Fibroblast of lung (primary cell): ENCODE results near the gene B3GNT9. TPM values are rescaled to one million over a fixed set of nuclear protein-coding genes. Genes with fewer than 3 reads are reported as not detected.

Experiments
- DNase-seq, 2 donors: peaks; one replicate each; pipeline versions ENCODE4 v3.0.0 to v3.0.0-alpha.2; 2010; ENCODE audit warnings: low read depth in 2 of 2
- H2AFZ ChIP-seq: 2 replicates; pipeline ENCODE4 v1.5.1; 2012; ENCODE audit warnings: low read length, control low read depth, inconsistent platforms
- H3K27ac ChIP-seq: 2 replicates; pipeline ENCODE4 v1.5.1; 2011; ENCODE audit warnings: low read length, control low read depth; ENCODE audit not compliant: insufficient read depth
- H3K27me3 ChIP-seq: 2 replicates; pipeline ENCODE4 v1.5.1; 2011; ENCODE audit warnings: mild to moderate bottlenecking, low read length; ENCODE audit not compliant: control insufficient read depth, insufficient read depth
- H3K36me3 ChIP-seq: 2 replicates; pipeline ENCODE4 v1.5.1; 2011; ENCODE audit warnings: low read length; ENCODE audit not compliant: control insufficient read depth, insufficient read depth
- H3K4me1 ChIP-seq: 2 replicates; pipeline ENCODE4 v1.5.1; 2011; ENCODE audit warnings: low read length; ENCODE audit not compliant: control insufficient read depth, insufficient read depth; ENCODE audit errors: extremely low read depth
- H3K4me2 ChIP-seq: 2 replicates; pipeline ENCODE4 v1.5.1; 2011; ENCODE audit warnings: low read length, control low read depth; ENCODE audit not compliant: insufficient read depth; ENCODE audit errors: extremely low read depth
- H3K4me3 ChIP-seq, 4 experiments: fragments of 200-600 bp in 1 of 4; sonication (generic) in 1 of 4; replicated peaks in 1 of 4; 2 replicates each; pipeline ENCODE4 v1.5.1; 2011 to 2016; ENCODE audit warnings: low read length in 4 of 4, low read depth in 3 of 4, mild to moderate bottlenecking in 3 of 4, control low read depth in 2 of 4, inconsistent platforms in 1 of 4, mixed read lengths in 1 of 4; ENCODE audit not compliant: insufficient read depth in 1 of 4; ENCODE audit errors: control extremely low read depth in 1 of 4
- H3K79me2 ChIP-seq: 2 replicates; pipeline ENCODE4 v1.5.1; 2012; ENCODE audit warnings: mild to moderate bottlenecking, low read length, inconsistent platforms; ENCODE audit not compliant: control insufficient read depth, insufficient read depth
- H3K9ac ChIP-seq: 2 replicates; pipeline ENCODE4 v1.5.1; 2011; ENCODE audit warnings: mild to moderate bottlenecking, low read length, control low read depth; ENCODE audit not compliant: insufficient read depth
- H3K9me3 ChIP-seq: 2 replicates; pipeline ENCODE4 v1.5.1; 2012; ENCODE audit warnings: low read depth, low read length; ENCODE audit not compliant: control insufficient read depth, insufficient read depth
- H4K20me1 ChIP-seq: 2 replicates; pipeline ENCODE4 v1.5.1; 2011; ENCODE audit warnings: low read length; ENCODE audit not compliant: control insufficient read depth, insufficient read depth; ENCODE audit errors: extremely low read depth
- CTCF ChIP-seq, 2 donors: IDR thresholded peaks in 1 of 2; conservative IDR thresholded peaks in 1 of 2; 1 replicate in 1 of 2; 2 replicates in 1 of 2; pipeline ENCODE4 v1.5.1; 2011 to 2012; ENCODE audit warnings: low read length in 2 of 2, control low read depth in 1 of 2, inconsistent platforms in 1 of 2, low read depth in 1 of 2, mild to moderate bottlenecking in 1 of 2
- EZH2 ChIP-seq: IDR thresholded peaks from 2 replicates; pipeline ENCODE4 v1.5.1; 2012; ENCODE audit warnings: low read length, control low read depth, mild to moderate bottlenecking; ENCODE audit errors: missing control alignments
- polyA plus RNA-seq, 2 donors: library from polyadenylated mRNA; depleted of rRNA in 1 of 2; stranded (reverse) in 1 of 2; unstranded in 1 of 2; fragments of >200 nt; gene quantifications; 2 replicates each; pipeline ENCODE4 v1.2.1, GENCODE V29; 2011 to 2012; ENCODE audit warnings: missing spikeins in 1 of 2
- total RNA-seq: library from RNA; depleted of rRNA; stranded (reverse); fragments of >200 nt; gene quantifications from 2 replicates; pipeline ENCODE4 v1.2.1, GENCODE V29; 2014

B3GNT9 gene
- total and polyA plus RNA-seq, 2 donors (not counting 1 experiment from before 2014, with no cell fraction given): 29.6 to 34.7 TPM

GRCh38 chr16:67169011-67169451 is 18.2 kb upstream of the B3GNT9 start:
- no peaks in the 10 kb centered on the region for H3K79me2 ChIP-seq
- no peaks in the 10 kb centered on the region for H3K9me3 ChIP-seq
- no peaks in the 10 kb centered on the region for H3K27me3 ChIP-seq
- H3K9ac ChIP-seq: no peak overlapping the region
- peaks cover 15% of the 10 kb centered on the region for H3K4me1 ChIP-seq
- no peak overlapping the region for H2AFZ ChIP-seq
- no peaks in the 10 kb centered on the region for H4K20me1 ChIP-seq
- no peak overlapping the region for H3K4me2 ChIP-seq
- no peak for TF ChIP-seq EZH2
- no peak for TF ChIP-seq CTCF (conservative IDR thresholded peaks at IDR 0.05 in 1 of 2, IDR thresholded peaks at IDR 0.05 in 1 of 2; ENCODE audit: low read depth in 1 of 2, low read length in 2 of 2)
- no peak overlapping the region for H3K27ac ChIP-seq
- H3K36me3 ChIP-seq: no peaks in the 10 kb centered on the region
- H3K4me3 ChIP-seq: no peak overlapping the region
- DNase-seq: no peak

GRCh38 chr16:67167588-67167987 is 16.8 kb upstream of the B3GNT9 start:
- Histone ChIP-seq H3K9ac (no peak overlapping the region), H3K4me3 (no peak overlapping the region), H3K27ac (no peak overlapping the region), H3K9me3 (no peaks in the 10 kb centered on the region), H3K4me1 (peaks cover 16% of the 10 kb centered on the region), H4K20me1 (no peaks in the 10 kb centered on the region), H3K4me2 (no peak overlapping the region), H3K79me2 (no peaks in the 10 kb centered on the region), H3K36me3 (no peaks in the 10 kb centered on the region), H3K27me3 (no peaks in the 10 kb centered on the region), H2AFZ (no peak overlapping the region)
- TF ChIP-seq CTCF (conservative IDR thresholded peaks at IDR 0.05 in 1 of 2, IDR thresholded peaks at IDR 0.05 in 1 of 2; ENCODE audit: low read depth in 1 of 2, low read length in 2 of 2) (no peak), EZH2 (no peak)
- DNase-seq: no peak

DNA sequence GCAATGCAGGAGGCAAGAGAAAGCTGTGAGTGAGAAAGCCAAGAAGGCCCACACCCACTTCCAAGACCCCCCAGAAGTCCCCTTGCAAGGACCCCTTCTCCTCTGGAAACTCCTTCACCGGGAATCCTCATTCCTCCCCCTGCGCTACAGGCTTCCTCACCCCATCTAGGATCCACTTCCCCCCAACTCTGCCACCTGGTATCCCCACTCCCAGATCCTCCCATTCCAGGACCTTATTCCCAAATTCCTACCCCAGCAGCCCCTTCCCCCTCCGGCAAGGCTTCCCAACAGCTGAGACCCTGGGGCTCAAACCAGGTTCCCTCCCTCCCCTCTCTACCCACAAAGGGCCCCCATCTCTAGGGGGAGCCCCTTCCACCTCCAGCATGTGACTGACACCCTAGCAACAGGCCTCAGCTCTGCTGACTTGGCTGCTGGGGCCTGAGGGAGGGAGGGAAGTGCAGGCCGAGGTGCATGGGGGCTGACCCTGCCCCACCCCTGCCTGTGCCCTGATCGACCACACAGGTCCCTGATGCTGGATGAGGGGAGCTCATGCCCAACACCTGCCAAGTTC is 15.9 kb upstream of the B3GNT9 start:
- Histone ChIP-seq H3K27ac (no peak overlapping the region), H3K4me2 (no peak overlapping the region), H3K27me3 (peaks cover 2% of the 10 kb centered on the region), H3K79me2 (no peaks in the 10 kb centered on the region), H3K4me1 (peaks cover 16% of the 10 kb centered on the region), H4K20me1 (no peaks in the 10 kb centered on the region), H3K36me3 (no peaks in the 10 kb centered on the region), H2AFZ (no peak overlapping the region), H3K9ac (no peak overlapping the region), H3K4me3 (no peak overlapping the region), H3K9me3 (no peaks in the 10 kb centered on the region)
- no peak for DNase-seq
- TF ChIP-seq EZH2: no peak
- TF ChIP-seq CTCF (conservative IDR thresholded peaks at IDR 0.05 in 1 of 2, IDR thresholded peaks at IDR 0.05 in 1 of 2; ENCODE audit: low read depth in 1 of 2, low read length in 2 of 2): no peak
